Hepatocyte (in vitro differentiated cells): ENCODE measurements around the gene RAB3IL1. TPM values are rescaled to one million over a fixed set of nuclear protein-coding genes. Genes with fewer than 3 reads are reported as not detected.

Source experiments
- DNase-seq: peaks from one replicate; pipeline ENCODE4 v3.0.0-alpha.2; 2016; ENCODE audit warnings: low spot score
- H2AFZ ChIP-seq: fragments of 200-600 bp; sonication (generic); 2 replicates; pipeline ENCODE4 v1.6.0; 2016; ENCODE audit warnings: antibody characterized with exemption, mild to moderate bottlenecking
- H3K27ac ChIP-seq: fragments of 200-600 bp; sonication (generic); 2 replicates; pipeline ENCODE4 v1.5.1; 2016; ENCODE audit warnings: mild to moderate bottlenecking
- H3K27me3 ChIP-seq: fragments of 200-600 bp; sonication (generic); 2 replicates; pipeline ENCODE4 v1.6.1; 2016
- H3K36me3 ChIP-seq: fragments of 200-600 bp; sonication (generic); replicated peaks from 2 replicates; pipeline ENCODE4 v1.5.1; 2016; ENCODE audit warnings: low read depth; ENCODE audit not compliant: insufficient read depth
- H3K4me1 ChIP-seq: fragments of 200-600 bp; sonication (generic); 2 replicates; pipeline ENCODE4 v1.5.1; 2016; ENCODE audit warnings: mild to moderate bottlenecking, moderate library complexity; ENCODE audit not compliant: insufficient read depth
- H3K4me2 ChIP-seq: fragments of 200-600 bp; sonication (generic); 2 replicates; pipeline ENCODE4 v1.6.0; 2016
- H3K4me3 ChIP-seq: fragments of 200-600 bp; sonication (generic); 2 replicates; pipeline ENCODE4 v1.5.1; 2016; ENCODE audit warnings: mild to moderate bottlenecking
- H3K79me2 ChIP-seq: fragments of 200-600 bp; sonication (generic); 2 replicates; pipeline ENCODE4 v1.6.0; 2017; ENCODE audit warnings: mild to moderate bottlenecking
- H3K9me2 ChIP-seq: fragments of 200-600 bp; sonication (generic); replicated peaks from 2 replicates; pipeline ENCODE4 v1.6.0; 2017; ENCODE audit warnings: mild to moderate bottlenecking; ENCODE audit not compliant: insufficient read depth
- H3K9me3 ChIP-seq: fragments of 200-600 bp; sonication (generic); 2 replicates; pipeline ENCODE4 v1.5.1; 2016; ENCODE audit warnings: low read depth, mild to moderate bottlenecking
- H4K20me1 ChIP-seq: fragments of 200-600 bp; sonication (generic); 2 replicates; pipeline ENCODE4 v1.6.0; 2016; ENCODE audit warnings: mild to moderate bottlenecking; ENCODE audit not compliant: insufficient read depth, poor library complexity, severe bottlenecking
- EZH2 ChIP-seq: fragments of 200-600 bp; sonication (generic); IDR thresholded peaks from 2 replicates; pipeline ENCODE4 v1.6.1; 2016; ENCODE audit warnings: antibody characterized with exemption, mild to moderate bottlenecking, borderline replicate concordance
- EZH2phosphoT487 ChIP-seq: fragments of 200-600 bp; sonication (generic); IDR thresholded peaks from one replicate; pipeline ENCODE4 v1.6.1; 2018; ENCODE audit warnings: antibody characterized with exemption, mild to moderate bottlenecking, low read depth, moderate library complexity; ENCODE audit not compliant: unreplicated experiment, severe bottlenecking
- WGBS: methylation state at CpG from one replicate; pipeline ENCODE4 v1.1.6; 2016; ENCODE audit warnings: low lambda C conversion rate; ENCODE audit errors: missing lambda C conversion rate; 5-methylcytosine and 5-hydroxymethylcytosine counted together
- polyA plus RNA-seq: library from polyadenylated mRNA; unstranded; fragments of >200 nt; fragmentation: Nextera tagmentation; extraction: Ambion mirVana; gene quantifications from 2 replicates; pipeline ENCODE4 v1.2.1, GENCODE V29; 2016
- total RNA-seq: library from RNA; depleted of rRNA; stranded (reverse); fragments of >200 nt; gene quantifications from 2 replicates; pipeline ENCODE4 v1.2.3, GENCODE V29; 2014
- TF ChIP-seq, protein P1 (sequence below): fragments of 200-600 bp; sonication (generic); IDR thresholded peaks from 2 replicates; pipeline ENCODE4 v1.5.1; 2016; ENCODE audit warnings: antibody characterized with exemption, mild to moderate bottlenecking; ENCODE audit not compliant: poor library complexity

RAB3IL1 gene
- total and polyA plus RNA-seq, 2 experiments from 2014 or later: 10.8 to 18.6 TPM

DNA sequence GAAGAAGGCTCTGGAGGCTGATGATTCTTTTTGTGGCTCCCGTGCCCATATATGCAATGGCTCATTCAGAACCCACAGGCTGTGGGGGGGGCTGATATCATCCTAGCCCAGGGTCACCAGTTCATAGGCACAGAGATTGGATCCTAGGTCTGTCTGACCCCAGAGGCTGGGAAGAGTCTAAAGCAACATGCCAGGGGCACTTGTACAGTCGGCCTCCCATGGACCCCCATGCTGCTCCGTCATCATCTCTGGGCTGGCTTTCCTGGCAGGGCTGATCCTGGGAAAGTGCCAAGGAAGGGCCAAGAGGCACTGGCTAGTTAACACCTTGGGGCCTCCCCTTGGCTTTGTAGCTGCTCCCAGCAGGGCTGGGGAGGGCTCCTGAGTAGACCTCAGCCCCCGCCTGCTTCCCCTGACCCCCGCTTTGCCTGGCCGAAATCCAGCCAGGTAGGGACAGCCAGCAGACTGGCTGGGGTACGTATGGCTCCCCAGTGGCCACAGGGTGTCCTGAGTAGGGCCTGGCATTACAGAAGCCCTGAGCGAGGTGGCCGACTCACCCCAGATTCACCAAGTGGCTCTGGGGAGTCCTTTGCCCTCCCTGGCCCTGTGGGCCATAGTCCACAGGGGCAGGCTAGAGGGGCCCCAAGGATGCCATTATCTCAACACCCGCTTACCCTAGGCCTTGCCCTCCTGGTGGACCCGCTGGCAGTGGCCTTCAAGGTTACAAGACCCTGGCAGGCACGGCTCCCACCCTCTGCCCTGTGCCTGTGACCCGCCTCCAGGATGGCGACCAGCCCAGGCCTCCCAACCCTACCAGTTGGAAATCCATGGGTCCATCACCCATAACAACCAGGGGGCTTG is 48.6 kb downstream of the RAB3IL1 start:
- Histone ChIP-seq H3K27ac (no peak overlapping the region), H2AFZ (no peak overlapping the region), H3K27me3 (no peaks in the 10 kb centered on the region), H3K4me2 (no peak overlapping the region), H3K36me3 (no peaks in the 10 kb centered on the region), H3K4me3 (no peak overlapping the region), H3K4me1 (peaks cover 4% of the 10 kb centered on the region), H3K79me2 (no peaks in the 10 kb centered on the region), H3K9me2 (no peaks in the 10 kb centered on the region), H3K9me3 (no peaks in the 10 kb centered on the region), H4K20me1 (no peaks in the 10 kb centered on the region)
- DNase-seq: no peak
- 94% methylated on average over 13 of the region's 14 CpGs for WGBS
- TF ChIP-seq, protein P1, sequence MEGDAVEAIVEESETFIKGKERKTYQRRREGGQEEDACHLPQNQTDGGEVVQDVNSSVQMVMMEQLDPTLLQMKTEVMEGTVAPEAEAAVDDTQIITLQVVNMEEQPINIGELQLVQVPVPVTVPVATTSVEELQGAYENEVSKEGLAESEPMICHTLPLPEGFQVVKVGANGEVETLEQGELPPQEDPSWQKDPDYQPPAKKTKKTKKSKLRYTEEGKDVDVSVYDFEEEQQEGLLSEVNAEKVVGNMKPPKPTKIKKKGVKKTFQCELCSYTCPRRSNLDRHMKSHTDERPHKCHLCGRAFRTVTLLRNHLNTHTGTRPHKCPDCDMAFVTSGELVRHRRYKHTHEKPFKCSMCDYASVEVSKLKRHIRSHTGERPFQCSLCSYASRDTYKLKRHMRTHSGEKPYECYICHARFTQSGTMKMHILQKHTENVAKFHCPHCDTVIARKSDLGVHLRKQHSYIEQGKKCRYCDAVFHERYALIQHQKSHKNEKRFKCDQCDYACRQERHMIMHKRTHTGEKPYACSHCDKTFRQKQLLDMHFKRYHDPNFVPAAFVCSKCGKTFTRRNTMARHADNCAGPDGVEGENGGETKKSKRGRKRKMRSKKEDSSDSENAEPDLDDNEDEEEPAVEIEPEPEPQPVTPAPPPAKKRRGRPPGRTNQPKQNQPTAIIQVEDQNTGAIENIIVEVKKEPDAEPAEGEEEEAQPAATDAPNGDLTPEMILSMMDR: no peak
- TF ChIP-seq EZH2phosphoT487 (no peak), EZH2 (no peak)

DNA sequence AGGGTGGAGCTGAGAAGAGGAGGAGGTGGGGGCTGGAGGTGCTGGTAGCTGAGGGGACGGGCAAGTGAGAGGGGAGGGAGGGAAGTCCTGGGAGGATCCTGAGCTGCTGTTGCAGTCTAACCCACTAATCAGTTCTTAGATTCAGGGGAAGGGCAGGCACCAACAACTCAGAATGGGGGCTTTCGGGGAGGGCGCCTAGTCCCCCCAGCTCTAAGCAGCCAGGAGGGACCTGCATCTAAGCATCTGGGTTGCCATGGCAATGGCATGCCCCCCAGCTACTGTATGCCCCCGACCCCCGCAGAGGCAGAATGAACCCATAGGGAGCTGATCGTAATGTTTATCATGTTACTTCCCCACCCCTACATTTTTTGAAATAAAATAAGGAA is 50.4 kb downstream of the RAB3IL1 start:
- no peak for DNase-seq
- H3K4me1 ChIP-seq: peaks cover 4% of the 10 kb centered on the region
- H3K27me3 ChIP-seq: no peaks in the 10 kb centered on the region
- H3K4me2 ChIP-seq: no peak overlapping the region
- H3K36me3 ChIP-seq: no peaks in the 10 kb centered on the region
- no peak overlapping the region for H3K27ac ChIP-seq
- no peaks in the 10 kb centered on the region for H3K79me2 ChIP-seq
- H4K20me1 ChIP-seq: no peaks in the 10 kb centered on the region
- WGBS: 91% methylated on average over 6 of the region's 6 CpGs
- H3K9me2 ChIP-seq: no peaks in the 10 kb centered on the region
- no peaks in the 10 kb centered on the region for H3K9me3 ChIP-seq
- H3K4me3 ChIP-seq: no peak overlapping the region
- TF ChIP-seq EZH2phosphoT487: no peak
- TF ChIP-seq, protein P1: no peak
- TF ChIP-seq EZH2: no peak
- no peak overlapping the region for H2AFZ ChIP-seq

DNA sequence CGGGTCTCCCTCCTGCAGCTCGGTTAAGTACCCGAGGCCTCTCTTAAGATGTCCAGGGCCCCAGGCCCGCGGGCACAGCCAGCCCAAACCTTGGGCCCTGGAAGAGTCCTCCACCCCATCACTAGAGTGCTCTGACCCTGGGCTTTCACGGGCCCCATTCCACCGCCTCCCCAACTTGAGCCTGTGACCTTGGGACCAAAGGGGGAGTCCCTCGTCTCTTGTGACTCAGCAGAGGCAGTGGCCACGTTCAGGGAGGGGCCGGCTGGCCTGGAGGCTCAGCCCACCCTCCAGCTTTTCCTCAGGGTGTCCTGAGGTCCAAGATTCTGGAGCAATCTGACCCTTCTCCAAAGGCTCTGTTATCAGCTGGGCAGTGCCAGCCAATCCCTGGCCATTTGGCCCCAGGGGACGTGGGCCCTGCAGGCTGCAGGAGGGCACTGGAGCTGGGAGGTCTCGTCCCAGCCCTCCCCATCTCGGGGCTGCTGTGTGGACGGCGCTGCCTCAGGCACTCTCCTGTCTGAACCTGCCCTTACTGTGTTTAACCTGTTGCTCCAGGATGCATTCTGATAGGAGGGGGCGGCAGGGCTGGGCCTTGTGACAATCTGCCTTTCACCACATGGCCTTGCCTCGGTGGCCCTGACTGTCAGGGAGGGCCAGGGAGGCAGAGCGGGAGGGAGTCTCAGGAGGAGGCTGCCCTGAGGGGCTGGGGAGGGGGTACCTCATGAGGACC is 51.0 kb downstream of the RAB3IL1 start:
- Histone ChIP-seq H3K27ac (no peak overlapping the region), H2AFZ (no peak overlapping the region), H3K27me3 (no peaks in the 10 kb centered on the region), H3K4me1 (peaks cover 2% of the 10 kb centered on the region), H3K4me2 (no peak overlapping the region), H3K9me3 (no peaks in the 10 kb centered on the region), H3K36me3 (no peaks in the 10 kb centered on the region), H3K4me3 (no peak overlapping the region), H3K9me2 (no peaks in the 10 kb centered on the region), H3K79me2 (no peaks in the 10 kb centered on the region), H4K20me1 (no peaks in the 10 kb centered on the region)
- DNase-seq: no peak
- WGBS: 83% methylated on average over 18 of the region's 18 CpGs
- TF ChIP-seq EZH2phosphoT487: no peak
- TF ChIP-seq, protein P1: no peak
- TF ChIP-seq EZH2: no peak
